ENCODE results near the gene PCGF6.

Gene PCGF6

DNA sequence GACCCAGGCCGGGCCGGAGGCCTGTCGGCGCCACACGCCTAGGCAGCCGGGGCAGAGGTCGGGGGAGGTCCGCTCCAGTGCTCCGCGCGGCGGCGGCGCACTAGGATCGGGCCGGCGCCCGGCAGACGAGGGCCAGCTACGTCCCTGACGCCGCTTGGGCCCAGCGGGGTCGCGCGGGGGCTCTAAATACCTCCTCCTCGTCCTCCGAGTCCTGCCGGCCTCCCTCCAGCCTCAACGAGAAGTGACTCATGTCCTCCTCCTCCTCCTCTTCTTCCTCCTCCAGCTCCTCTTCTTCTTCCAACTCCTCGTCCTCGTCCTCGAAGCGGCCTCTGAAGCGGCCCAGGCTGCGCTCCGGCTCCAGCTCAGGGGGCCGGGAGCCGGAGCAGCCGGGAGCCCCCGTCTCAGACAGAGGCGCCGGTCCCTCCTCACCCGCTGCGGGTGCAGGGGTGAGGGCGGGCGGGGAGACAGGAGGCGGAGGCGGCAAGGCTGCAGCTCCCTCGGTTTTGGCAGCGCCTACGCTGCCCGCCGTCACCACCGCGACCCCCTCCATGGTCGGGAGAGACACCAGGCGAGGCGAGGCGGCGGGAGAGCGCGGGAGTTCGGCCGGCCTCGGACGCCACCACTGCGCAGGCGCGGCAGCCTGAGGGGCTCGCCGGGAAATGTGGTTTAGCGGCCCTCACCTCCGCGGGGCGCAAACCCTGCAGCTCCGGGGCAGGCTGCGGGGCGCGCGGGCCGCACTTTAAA lies at the start of gene PCGF6:
TSS of gene PCGF6 (minus strand) at position 624 of the 744 bp plus-strand sequence. CDS start at position 550, 74 bp downstream.
- DNase-seq: peak; percentile 92
- TF ChIP-seq, protein P1, sequence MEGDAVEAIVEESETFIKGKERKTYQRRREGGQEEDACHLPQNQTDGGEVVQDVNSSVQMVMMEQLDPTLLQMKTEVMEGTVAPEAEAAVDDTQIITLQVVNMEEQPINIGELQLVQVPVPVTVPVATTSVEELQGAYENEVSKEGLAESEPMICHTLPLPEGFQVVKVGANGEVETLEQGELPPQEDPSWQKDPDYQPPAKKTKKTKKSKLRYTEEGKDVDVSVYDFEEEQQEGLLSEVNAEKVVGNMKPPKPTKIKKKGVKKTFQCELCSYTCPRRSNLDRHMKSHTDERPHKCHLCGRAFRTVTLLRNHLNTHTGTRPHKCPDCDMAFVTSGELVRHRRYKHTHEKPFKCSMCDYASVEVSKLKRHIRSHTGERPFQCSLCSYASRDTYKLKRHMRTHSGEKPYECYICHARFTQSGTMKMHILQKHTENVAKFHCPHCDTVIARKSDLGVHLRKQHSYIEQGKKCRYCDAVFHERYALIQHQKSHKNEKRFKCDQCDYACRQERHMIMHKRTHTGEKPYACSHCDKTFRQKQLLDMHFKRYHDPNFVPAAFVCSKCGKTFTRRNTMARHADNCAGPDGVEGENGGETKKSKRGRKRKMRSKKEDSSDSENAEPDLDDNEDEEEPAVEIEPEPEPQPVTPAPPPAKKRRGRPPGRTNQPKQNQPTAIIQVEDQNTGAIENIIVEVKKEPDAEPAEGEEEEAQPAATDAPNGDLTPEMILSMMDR (IDR thresholded peaks at IDR 0.05): no peak
- Mint-ChIP-seq H3K36me3 (ENCODE audit: low read depth) (peaks cover 17% of the 10 kb centered on the region), H3K4me1 (peaks cover 5% of the 10 kb centered on the region), H3K27me3 (ENCODE audit: low read depth, poor library complexity) (no peaks in the 10 kb centered on the region), H3K9me3 (no peaks in the 10 kb centered on the region), H3K27ac (peak within 1 kb of the TSS; percentile 98), H3K4me3 (peak within 1 kb of the TSS; percentile 93)

- Mint-ChIP-seq H3K9me3 (no peaks in the 10 kb centered on the region), H3K4me3 (peak overlapping the region; percentile 100), H3K27me3 (ENCODE audit: low read depth, poor library complexity) (peaks cover 2% of the 10 kb centered on the region), H3K4me1 (peaks cover 57% of the 10 kb centered on the region), H3K36me3 (ENCODE audit: low read depth) (peaks cover 53% of the 10 kb centered on the region), H3K27ac (peak overlapping the region; percentile 99)
- peak; percentile 9 for DNase-seq
- TF ChIP-seq, protein P1 (IDR thresholded peaks at IDR 0.05): no peak
These were observed 46.4 kb upstream of the PCGF6 start for GRCh38 chr10:103397191-103397825.

DNA sequence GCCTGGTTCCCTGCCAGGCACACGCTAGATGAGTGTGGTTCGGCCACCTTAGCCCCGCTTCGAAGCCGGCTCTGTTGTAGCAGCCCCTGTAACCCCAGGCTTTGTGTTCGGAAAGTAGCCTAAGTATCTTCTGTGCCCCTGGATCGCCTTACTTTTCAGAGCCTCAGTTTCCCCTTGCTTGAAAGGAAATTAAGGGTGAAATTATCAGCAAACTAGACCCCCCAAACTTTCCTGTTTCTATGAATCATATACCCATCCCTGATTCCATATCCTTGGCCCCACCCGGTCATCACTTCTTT lies 45.8 kb upstream of the PCGF6 start:
- Mint-ChIP-seq H3K4me3 (peak overlapping the region; percentile 100), H3K27ac (peak overlapping the region; percentile 99), H3K9me3 (no peaks in the 10 kb centered on the region), H3K36me3 (ENCODE audit: low read depth) (peaks cover 52% of the 10 kb centered on the region), H3K27me3 (ENCODE audit: low read depth, poor library complexity) (peaks cover 2% of the 10 kb centered on the region), H3K4me1 (peaks cover 57% of the 10 kb centered on the region)
- DNase-seq: no peak
- TF ChIP-seq, protein P1 (IDR thresholded peaks at IDR 0.05): no peak

GRCh38 chr10:103396067-103396788 lies 45.3 kb upstream of the PCGF6 start, which contains the start of the genes ATP5MK and PDCD11:
TSS of gene ATP5MK (minus strand) at chr10:103396475. CDS start at chr10:103392457, 4,018 bp downstream.
TSS of gene PDCD11 (plus strand) at chr10:103396626. CDS start at chr10:103398427, 1,801 bp downstream.
- Mint-ChIP-seq H3K4me3 (peak within 1 kb of the TSS; percentile 100), H3K27ac (peak within 1 kb of the TSS; percentile 99), H3K9me3 (no peaks in the 10 kb centered on the region), H3K36me3 (ENCODE audit: low read depth) (peaks cover 53% of the 10 kb centered on the region), H3K27me3 (ENCODE audit: low read depth, poor library complexity) (peaks cover 5% of the 10 kb centered on the region), H3K4me1 (peaks cover 57% of the 10 kb centered on the region)
- peak; percentile 95 for DNase-seq
- TF ChIP-seq, protein P1 (IDR thresholded peaks at IDR 0.05): no peak

- H3K36me3 Mint-ChIP-seq (ENCODE audit: low read depth): peaks cover 53% of the 10 kb centered on the region
- peaks cover 5% of the 10 kb centered on the region for H3K27me3 Mint-ChIP-seq (ENCODE audit: low read depth, poor library complexity)
- DNase-seq: peak; percentile 27
- peak overlapping the region; percentile 99 for H3K27ac Mint-ChIP-seq
- TF ChIP-seq, protein P1 (IDR thresholded peaks at IDR 0.05): no peak
- peaks cover 57% of the 10 kb centered on the region for H3K4me1 Mint-ChIP-seq
- H3K4me3 Mint-ChIP-seq: peak overlapping the region; percentile 100
- no peaks in the 10 kb centered on the region for H3K9me3 Mint-ChIP-seq
These were observed 44.8 kb upstream of the PCGF6 start for GRCh38 chr10:103395754-103396066.

Data from nephron progenitor cell (in vitro differentiated cells).